NCI-H187 treated with DMSO at 0.1 percent for 48 hours (cell line): Measurements from ENCODE around the gene LRRN4.

Experiments
- DNase-seq: peaks from one replicate; lab custom pipeline; 2025; lab: John Stamatoyannopoulos, UW

The LRRN4 gene

DNA sequence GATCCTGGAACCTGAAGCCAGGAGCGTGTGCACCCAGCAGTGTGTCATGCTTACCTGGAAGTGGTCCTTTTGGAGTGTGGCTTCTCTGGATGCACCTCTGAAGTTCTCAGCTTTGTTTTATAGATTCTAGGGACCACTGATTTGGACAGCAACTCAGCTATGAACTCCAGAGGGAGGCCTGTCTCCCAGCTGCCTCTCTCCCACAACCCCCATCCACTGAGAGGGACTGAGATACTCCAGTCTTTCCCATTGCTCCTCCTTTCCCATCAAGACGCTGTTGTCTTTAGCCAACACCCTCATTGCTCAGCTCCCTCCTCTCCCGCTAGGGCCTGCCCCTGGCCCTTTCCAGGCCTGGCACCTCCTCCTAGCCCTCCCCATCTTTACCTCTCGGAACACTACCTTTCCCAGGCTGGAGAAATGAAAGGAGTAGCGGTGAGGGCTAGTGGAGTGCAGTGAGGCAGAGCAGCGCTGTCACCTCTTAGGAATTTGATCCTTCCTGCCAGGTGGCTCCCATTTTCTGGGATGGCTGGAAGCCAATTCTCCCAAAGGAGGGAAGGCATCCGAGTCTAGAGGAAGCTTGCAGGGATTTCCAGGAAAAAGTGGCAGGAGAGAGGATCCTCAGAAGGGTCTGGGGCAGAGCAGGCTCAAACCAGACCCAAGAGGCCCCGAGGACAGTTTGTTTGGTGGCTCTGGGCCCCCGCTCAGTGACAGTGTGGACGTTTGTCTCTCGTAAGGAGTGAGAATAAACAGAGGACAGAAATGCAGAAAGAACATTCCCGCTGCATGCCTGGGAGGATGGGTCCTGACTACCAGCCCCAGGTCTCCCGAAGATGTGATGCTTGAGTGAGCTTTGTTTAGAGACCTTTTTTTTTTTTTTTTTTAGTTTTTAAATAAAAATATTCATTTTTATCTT lies at the start of gene LRRN4:
TSS of gene LRRN4 (minus strand) at position 285 of the 913 bp plus-strand sequence. CDS start 1,261 bp downstream, outside the sequence.
- peak; percentile 92 for DNase-seq

DNA sequence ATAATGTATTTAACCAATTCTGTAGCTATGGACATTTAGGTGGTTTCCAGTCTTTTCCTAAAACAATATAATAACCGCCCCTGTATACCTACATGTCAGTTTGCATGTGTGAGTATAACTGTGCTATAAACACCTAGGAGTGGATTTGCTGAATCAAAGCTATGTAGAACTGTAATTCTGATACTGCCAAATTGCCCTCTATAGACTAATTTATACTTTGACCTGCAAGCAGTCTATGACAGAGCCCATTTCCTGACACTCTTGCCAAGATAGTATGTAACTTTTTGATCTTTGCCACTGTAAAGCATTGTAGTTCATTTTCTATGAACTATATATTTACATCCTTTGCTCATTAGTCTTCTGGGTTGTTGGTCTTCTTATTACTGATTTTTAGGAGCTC lies 49.4 kb upstream of the LRRN4 start:
- no peak for DNase-seq

DNA sequence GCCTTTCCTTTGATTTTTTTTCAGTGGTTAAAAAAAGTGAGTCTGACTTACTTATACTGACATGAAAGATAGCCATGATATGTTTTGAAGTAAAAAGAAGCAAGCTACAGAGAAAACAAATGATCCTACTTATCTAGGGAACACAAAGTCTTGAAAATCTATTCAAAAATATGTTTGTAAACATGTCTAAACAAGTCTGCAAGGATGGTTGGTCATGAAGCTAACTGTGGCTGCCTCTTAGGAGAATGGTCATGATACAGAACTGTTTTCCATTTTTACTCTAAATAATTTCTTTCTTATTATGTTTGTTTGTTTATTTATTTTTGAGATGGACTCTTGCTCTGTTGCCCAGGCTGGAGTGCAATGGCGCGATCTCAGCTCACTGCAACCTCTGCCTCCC lies 47.5 kb upstream of the LRRN4 start:
- DNase-seq: no peak

DNA sequence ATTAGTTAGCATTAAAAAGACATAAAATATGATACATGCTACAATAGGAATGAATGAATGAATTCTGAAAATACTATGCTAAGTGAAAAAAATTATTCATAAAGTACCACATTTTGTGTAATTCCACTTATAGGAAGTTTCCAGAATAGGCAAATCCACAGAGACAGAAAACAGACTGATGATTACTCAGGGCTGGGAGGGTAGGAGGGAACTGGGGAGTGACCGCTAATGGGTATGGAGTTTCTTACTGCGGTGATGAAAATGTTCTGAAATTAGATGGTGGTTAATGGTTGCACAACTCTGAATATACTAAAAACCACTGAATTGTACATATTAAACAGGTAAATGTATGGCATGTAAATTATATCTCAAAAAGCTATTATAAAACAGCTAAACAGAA lies 46.4 kb upstream of the LRRN4 start:
- no peak for DNase-seq

DNA sequence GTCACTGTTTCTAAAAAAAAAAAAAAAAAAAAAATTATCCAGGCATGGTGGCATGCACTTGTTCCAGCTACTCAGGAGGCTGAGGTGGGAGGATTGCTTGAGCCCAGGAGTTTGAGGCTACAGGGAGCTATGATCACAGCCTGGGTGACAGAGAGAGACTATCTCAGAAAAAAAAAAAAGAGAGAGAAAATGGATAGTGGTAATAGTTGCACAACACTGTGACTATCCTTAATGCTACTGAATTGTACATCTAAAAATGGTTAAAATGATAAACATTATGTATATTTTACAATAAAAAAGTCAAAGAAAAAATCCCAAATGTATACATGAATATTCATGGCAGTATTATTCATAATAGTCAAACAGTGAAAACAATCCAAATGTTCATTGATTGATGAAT lies 46.0 kb upstream of the LRRN4 start:
- no peak for DNase-seq

DNA sequence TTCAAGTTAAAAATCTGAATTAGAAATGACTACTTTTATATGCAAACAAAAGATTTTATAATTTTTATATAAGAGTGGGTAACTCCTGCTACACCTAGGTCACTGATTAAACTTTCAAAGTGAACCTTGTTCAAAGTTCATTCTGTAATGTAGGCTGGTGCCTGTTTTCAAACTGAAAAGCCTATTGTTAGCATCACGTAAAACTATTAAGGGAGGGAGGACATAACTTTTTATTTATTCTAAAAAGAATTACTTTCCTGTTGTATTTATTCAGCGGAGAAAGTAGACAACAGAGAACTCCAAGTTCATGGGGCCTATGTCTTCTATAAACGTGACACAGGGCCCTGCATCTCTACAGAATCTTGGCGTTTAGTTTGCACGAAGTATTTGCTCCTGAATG lies 41.5 kb upstream of the LRRN4 start:
- no peak for DNase-seq

DNA sequence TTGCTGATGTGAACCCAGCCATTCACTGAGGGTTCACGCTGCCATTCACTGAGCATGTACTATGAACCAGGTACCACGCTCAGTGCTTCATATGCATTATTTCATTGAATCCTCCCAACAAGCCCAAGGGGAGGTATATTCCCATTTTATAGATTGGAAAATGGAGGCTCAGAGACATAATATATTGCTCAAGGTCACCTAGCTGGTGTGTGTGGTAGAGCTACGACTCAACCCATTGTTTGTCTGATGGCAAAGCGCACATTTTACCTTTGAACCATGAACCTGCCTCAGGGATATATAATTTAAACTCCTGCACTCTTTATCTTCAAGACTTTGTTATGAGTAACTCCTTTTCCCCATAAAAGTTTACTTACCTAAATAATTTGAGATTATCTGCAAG lies 40.7 kb upstream of the LRRN4 start:
- DNase-seq: no peak

DNA sequence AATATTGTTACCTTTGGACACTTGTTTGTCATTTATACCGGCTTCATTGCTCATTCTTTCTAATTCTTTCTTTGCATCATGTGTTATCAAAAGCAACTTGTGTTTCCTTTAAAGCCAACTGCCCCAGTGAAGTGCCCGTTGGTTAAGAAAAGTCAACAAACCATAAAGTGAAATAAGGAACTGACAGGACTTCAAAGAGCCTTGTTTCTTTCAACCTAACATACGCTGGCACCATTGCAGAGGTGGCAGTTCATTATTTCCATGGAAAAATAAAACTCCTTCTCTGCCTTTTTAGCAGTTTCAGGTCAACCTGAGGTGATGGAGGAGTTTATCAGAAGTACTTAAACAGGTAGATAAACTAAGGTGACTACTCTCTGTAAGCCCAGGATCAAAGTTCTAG lies 40.2 kb upstream of the LRRN4 start:
- DNase-seq: no peak

DNA sequence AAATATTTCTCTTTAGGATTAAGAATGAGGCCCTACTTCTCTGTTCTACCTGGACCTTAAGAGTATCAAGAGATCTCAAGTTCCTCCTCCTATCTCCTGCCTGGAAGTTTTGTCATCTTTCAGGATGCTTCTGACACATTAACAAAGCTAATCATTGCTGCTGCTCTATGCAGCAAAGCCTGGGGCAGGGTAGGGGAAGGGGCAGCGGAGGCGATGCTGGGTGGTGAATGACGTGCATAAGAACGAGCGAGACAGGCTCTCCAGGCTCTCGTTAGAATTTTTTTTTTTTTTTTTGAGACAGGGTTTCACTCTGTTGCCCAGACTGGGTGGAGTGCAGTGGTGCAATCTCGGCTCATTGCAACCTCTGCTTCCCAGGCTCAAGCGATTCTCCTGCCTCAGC lies 37.8 kb upstream of the LRRN4 start:
- DNase-seq: no peak

DNA sequence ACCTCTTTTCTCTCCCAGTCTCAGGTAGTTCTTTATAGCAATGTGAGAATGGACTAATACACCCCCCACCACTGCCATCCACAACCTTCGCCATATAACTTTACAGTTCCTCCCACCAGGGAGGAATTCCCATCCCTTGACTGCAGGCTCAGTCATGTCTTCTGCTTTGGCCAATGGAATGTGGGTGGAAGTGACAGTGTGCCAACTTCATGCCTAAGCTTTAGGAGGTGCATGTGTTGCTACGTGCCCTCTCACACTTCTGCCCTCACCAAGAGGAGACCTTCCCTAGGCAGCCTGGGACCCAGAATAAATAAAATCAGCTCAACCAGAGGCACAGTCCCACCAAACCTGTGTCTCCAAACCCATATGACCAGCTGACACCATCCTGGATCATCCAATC lies 33.0 kb upstream of the LRRN4 start:
- DNase-seq: no peak

DNA sequence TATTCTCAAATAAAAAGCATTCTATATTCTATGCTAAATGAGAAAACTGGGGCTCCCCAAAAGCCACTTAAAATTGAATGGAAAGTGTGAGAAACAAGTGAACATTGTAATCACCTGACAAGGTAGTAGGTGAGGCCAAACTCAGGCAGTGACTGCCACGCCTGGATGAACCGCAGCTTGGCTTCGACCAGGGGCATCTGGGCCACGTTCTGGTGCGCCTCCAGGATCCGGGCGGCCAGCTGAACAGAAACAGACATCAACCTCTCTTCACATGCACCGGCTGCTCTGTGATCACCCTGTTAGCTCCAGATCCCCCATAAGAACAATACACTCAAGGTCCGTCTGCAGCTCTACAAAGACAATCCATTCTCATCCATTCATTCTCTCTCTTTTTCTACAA lies 30.1 kb upstream of the LRRN4 start:
- no peak for DNase-seq

DNA sequence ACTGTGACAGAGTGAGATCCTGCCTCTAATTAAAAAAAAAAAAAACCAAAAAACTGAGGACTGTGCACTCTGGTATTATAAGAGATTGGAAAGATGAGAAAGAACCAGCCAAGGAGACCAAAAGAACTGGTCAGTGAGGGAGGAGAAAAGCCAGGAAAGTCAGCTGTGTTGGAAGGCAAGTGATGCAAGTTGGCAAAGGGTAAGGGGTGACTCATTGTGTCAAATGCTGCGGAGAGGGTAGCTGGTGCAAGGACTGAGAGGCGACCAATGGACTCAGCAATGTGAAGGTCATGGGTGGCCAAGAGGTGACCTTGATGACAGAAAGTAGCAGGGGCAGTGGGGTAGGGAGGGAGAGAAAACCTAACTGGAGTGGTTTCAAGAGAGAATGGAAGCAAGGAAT lies 27.4 kb upstream of the LRRN4 start:
- no peak for DNase-seq

DNA sequence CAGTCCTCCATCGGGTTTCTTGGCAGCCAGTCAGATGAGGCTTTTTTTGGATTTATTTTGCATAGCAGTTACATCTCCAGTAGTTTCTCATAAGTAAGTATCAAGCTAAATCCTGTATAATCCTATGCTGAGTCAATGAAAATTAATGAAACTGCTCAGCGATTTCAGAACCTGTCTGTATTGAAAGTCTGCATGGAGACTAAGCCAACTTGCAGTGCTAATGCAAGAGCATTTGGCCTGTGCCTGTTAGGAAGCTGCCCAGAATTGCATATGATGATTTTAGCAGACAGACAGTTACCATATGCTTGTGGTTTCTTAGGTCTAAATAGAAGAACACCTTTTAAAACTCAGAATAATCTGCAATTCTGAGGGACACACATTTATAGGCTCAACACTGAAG lies 25.2 kb upstream of the LRRN4 start:
- DNase-seq: no peak

DNA sequence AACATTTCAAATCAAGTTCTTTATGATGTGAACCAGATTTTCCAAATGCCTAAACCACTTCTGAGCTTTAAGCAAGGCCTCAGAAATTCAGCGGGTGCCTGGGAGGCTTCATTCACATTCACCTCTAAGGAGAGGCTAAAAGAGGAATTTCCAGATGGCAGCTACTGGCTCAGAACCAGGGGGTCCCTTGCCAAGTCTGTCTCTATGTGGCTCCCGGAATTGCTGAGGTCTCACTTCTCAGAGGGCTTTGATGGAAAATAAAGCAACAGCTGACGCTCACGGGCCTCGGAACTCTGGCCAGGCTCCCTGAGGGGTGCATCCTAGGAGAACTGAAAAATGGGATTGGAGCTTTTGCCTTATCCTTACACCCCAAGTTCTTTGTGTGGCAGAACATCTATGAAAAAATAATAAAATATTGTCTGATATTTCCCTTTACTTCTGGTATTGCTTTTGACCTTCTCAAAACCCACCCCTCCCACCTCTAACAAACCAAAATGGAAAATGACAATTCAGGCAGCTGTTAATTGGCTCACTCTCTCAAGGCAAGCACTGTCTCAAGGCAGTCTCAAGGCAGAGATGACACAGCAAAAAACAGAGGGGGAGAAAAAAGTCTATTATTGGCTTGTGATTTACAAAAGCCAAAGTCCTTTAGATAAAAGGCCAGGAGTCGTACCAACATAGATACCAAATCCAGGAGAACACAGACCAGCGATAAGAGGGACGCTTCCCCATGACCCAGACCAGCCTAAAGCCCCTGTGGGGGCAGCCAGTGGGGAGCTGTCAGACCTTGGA lies 21.8 kb upstream of the LRRN4 start:
- DNase-seq: no peak

DNA sequence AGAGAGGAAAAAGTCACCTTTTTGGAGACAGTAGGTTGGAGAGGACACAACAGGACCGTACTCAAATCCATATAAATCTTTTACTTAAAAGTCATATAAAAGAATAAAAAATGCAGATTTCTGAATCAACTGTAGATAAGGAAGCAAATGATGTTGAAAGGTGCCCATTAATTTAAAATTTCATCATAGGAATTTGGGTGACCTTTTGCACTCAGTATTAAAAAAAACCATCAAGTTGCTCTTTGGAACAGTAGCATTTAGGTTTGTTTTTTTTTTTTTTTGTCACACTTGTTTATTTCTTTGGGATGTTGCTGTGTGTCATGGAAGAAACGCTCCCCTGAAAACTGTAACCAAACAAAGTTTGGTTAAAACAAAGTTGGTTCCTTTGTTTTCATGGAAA lies 20.9 kb upstream of the LRRN4 start:
- DNase-seq: no peak

DNA sequence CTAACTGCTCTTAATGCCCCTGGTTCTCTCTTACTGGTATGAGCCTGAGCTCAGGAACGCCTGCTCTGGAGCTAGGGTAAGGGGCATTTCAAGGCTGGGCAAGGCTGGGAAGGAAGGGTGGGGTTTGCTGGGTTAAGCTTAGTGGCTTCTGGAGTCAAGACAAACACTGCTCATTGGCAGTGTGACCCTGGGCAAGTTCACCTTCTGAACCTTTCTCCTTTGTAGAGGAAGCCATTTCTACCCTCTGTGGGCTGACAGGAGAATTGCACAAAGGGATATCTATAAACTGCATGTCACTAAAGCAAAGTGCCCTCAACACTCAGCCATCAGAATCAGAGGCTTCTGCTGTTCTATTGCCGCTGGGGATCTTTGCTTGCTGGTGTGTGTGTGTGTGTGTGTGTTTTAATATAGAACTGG lies 20.3 kb upstream of the LRRN4 start:
- DNase-seq: no peak

DNA sequence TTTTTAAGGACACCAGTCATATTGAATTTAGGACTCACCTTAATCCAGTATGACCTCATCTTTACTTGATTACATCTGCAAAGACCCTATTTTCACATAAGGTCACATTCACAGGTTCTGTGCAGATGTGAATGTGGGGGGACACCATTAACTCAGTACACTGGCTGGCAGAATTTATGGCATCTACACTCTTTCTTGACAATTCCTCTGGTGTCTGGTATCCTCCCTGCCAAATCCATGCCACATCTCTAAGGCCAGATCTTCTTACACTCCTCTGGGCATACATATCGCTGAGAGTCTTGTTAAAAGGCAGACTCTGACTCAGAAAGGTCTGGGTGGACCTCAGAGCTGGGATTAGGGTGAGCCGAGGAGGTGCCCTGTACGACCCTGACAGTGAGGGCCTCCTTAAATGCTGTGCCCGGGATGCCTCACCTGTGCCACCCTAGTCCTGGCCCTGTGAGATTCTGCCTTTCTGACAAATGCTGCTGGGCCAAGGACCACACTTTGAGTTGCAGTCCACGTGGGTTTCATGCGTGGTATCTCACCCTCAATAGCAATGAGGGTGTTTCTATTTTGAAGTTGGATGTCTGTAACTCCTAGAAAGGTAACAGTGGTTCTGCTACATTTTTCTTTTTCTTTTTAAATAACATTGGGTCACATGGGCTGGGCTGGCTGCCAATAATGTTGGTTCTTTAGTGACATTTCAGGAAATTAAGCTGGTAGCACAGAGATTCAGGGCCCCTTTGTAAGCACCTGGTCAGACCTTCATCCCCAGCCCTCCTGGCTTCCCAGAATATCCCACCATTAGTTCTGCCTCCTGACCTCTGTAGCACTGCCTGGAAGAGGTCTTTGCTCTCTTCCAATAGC lies 17.2 kb upstream of the LRRN4 start:
- DNase-seq: no peak

DNA sequence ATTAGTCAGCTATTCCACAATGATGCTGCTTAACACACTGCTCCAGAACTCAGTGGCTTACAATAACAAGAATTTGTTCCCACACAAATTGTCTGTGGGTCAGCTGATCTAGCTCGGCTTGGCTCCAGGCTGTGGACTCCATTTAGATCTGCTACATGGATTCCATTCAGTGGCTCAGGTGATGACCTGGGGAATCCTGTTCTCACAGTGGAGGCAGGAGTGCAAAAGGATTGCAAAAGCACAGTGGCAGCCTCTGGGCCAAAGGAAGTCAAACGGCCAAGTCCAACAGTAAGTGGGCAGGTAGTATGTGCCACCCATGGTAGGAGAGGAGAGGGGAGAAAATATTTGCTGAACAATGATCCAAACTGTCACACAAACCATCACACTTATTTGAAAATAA lies 15.8 kb upstream of the LRRN4 start:
- DNase-seq: no peak

DNA sequence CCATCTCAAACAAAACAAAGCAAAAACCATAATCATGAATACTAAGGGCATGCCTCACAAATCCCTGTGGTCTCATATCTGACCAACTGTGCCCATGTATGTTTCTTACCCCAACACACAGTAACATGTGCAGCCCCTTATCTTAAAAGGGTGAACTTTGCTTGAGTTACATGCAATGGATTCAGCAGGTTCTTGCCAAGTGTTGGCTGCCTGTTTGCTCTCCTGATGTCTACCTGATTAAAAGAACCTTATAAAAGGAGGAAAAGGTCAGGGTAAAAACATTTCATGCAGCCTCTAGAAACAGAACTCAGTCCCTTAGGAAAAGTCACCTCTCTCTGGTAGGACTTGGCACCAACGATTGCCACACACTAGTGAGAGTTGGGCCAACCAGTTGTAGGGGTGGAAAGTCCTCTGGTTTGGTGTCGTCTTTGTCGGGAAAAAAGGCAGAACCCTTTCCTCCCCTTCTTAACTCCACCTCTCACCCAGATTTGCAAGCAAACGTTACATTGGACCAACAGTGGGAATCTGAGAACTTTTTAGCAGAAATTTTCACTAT lies 14.0 kb upstream of the LRRN4 start:
- DNase-seq: no peak

DNA sequence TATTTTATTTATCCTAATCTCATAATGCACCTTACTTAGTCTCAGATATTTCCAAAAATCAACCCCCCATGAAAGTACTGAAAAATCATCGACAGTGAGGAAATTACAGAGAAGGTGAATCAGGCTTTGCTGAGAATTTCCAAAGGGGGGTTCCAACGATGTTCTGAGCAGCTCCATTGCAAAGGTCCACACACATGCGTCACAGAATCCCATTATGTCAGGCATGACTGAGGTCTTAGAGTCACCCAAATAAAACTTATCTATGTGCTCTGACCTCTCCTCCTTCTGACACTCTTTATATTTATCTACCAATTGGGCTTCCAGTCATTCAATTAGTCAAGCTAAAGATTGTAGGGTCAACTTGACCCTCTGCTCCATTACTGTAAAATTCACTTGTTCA lies 12.7 kb upstream of the LRRN4 start:
- DNase-seq: no peak

DNA sequence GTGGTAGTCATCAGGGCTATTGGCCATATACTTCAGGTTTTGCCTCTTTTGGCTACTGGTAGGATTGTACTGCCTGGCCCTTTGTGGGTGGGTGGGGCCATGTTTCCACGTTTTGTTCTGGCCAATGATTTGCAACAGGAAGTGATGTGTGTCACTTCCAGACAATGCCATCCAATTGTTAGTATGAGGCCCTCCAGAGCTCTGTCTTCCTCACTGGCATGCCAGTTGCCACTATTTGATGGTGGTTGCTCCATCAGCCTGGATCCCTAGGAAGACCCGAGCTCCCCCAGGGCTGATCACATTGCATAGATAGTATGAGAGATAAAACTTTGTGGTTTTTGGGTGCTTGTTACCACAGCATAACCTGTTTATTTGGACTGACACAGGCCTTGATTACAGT lies 7.7 kb upstream of the LRRN4 start:
- no peak for DNase-seq

DNA sequence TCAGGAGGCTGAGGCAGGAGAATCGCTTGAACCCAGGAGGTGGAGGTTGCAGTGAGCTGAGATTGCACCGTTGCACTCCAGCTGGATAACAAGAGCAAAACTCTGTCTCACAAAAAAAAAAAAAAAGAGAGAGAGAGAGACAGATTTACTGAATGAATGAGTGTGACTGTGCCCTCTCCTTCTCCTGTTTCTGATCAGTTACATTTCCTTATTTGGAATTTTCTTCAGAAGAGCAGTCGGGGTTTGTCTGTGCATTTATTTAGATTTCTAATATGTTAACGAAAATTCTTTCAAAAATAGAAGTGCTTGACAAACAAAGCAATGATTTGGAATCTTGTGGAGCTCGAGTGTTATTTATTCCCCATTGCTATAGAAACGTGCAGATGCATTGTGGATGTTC lies 6.4 kb upstream of the LRRN4 start:
- no peak for DNase-seq
